ENCODE measurements around the gene TET1.
"Not testable (repeated sequence)": the region's sequence is repeated elsewhere in the genome, so short reads cannot be mapped to it uniquely, and the experiment has no call there.

The TET1 gene

DNA sequence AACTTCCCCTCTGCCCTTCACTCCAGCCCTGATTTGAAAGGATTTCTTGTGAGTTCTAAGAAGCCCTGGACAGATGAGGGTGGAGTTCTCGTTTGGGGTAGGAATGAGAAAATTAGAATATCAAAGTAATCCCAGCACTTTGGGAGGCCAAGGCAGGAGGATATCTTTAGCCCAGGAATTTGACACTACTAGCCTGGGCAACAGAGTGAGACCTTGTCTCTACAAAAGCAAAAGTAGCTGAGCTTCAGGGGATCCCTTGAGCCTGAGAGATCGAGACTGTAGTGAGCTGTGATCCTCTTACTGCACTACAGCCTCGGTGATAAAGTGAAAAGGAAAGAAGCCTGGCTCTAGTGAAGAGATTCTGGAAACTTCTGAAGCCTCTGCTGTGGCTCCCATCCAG lies 76.2 kb downstream of the TET1 start:
- no peak for DNase-seq (ENCODE audit: low spot score)
- Histone ChIP-seq H3K79me1 (ENCODE audit: low read depth, low read length) (no peaks in the 10 kb centered on the region), H2AK5ac (ENCODE audit: low read depth, low read length) (no peak overlapping the region), H3K9me3 (replicated peaks in 1 of 2; ENCODE audit: control insufficient read depth in 2 of 2, insufficient read depth in 1 of 2, low read depth in 1 of 2, low read length in 2 of 2) (no peaks in the 10 kb centered on the region), H3K14ac (ENCODE audit: low read length) (no peak overlapping the region), H3K36me3 (replicated peaks in 1 of 2; ENCODE audit: control insufficient read depth in 2 of 2, insufficient read depth in 2 of 2, low read length in 2 of 2) (peaks cover 0 to 58% of the 10 kb centered on the region in 2 donors), H3K27ac (replicated peaks; ENCODE audit: low read length) (no peak overlapping the region), H3K4me2 (ENCODE audit: insufficient read depth, low read length, poor library complexity, severe bottlenecking) (no peak overlapping the region), H2BK5ac (ENCODE audit: low read length) (no peak overlapping the region), H4K8ac (ENCODE audit: low read depth, low read length) (no peak overlapping the region), H2AFZ (ENCODE audit: low read length) (no peak overlapping the region), H2BK120ac (ENCODE audit: low read depth, low read length) (no peak overlapping the region), H2BK15ac (ENCODE audit: low read length) (no peak overlapping the region), H3K4me3 (ENCODE audit: low read length in 2 of 2) (no peak overlapping the region), H4K91ac (ENCODE audit: low read depth, low read length, poor library complexity) (no peak overlapping the region), H3K9ac (ENCODE audit: low read depth, low read length, poor library complexity) (no peak overlapping the region), H2BK12ac (ENCODE audit: low read length) (no peak overlapping the region), H3K4ac (ENCODE audit: low read length) (no peak overlapping the region), H3K23ac (ENCODE audit: low read depth, low read length, poor library complexity) (no peak overlapping the region), H3K4me1 (ENCODE audit: control insufficient read depth in 2 of 2, insufficient read depth in 1 of 2, low read depth in 1 of 2, low read length in 2 of 2) (no peaks in the 10 kb centered on the region), H3K27me3 (ENCODE audit: control insufficient read depth in 3 of 3, insufficient read depth in 3 of 3, low read depth in 1 of 3, low read length in 3 of 3) (no peaks in the 10 kb centered on the region), H3K18ac (ENCODE audit: low read length) (no peak overlapping the region)
- WGBS, 2 donors (ENCODE audit: extremely low coverage in 2 of 2, insufficient read length in 2 of 2, insufficient replicate concordance in 1 of 2): no CpG with 5 or more reads among the region's 3 CpGs

DNA sequence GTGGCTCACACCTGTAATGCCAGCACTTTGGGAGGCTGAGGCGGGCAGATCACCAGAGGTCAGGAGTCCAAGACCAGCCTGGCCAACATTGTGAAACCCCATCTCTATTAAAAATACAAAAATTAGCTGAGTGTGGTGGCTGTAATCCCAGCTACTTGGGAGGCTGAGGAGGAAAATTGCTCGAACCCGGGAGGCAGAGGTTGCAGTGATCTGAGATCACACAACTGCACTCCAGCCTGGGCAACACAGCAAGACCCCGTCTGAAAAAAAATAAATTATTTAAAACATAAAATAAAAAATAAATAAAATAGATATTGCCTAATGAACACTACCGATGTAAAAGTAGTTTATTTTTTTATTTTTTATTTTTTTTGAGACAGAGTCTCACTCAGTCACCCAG lies 83.4 kb downstream of the TET1 start:
- not testable (repeated sequence) for H4K91ac ChIP-seq (ENCODE audit: low read depth, low read length, poor library complexity); H3K27me3 ChIP-seq (ENCODE audit: control insufficient read depth in 3 of 3, insufficient read depth in 3 of 3, low read depth in 1 of 3, low read length in 3 of 3); H2AFZ ChIP-seq (ENCODE audit: low read length); H3K4me1 ChIP-seq (ENCODE audit: control insufficient read depth in 2 of 2, insufficient read depth in 1 of 2, low read depth in 1 of 2, low read length in 2 of 2); H3K23ac ChIP-seq (ENCODE audit: low read depth, low read length, poor library complexity); H3K4ac ChIP-seq (ENCODE audit: low read length); H3K9ac ChIP-seq (ENCODE audit: low read depth, low read length, poor library complexity); H2BK5ac ChIP-seq (ENCODE audit: low read length); H2BK15ac ChIP-seq (ENCODE audit: low read length); H2BK120ac ChIP-seq (ENCODE audit: low read depth, low read length); H3K14ac ChIP-seq (ENCODE audit: low read length); DNase-seq (ENCODE audit: low spot score); H3K4me2 ChIP-seq (ENCODE audit: insufficient read depth, low read length, poor library complexity, severe bottlenecking); H2AK5ac ChIP-seq (ENCODE audit: low read depth, low read length); H3K27ac ChIP-seq (replicated peaks; ENCODE audit: low read length); H3K79me1 ChIP-seq (ENCODE audit: low read depth, low read length); H3K9me3 ChIP-seq (replicated peaks in 1 of 2; ENCODE audit: control insufficient read depth in 2 of 2, insufficient read depth in 1 of 2, low read depth in 1 of 2, low read length in 2 of 2); H3K4me3 ChIP-seq (ENCODE audit: low read length in 2 of 2); H2BK12ac ChIP-seq (ENCODE audit: low read length); H4K8ac ChIP-seq (ENCODE audit: low read depth, low read length); H3K18ac ChIP-seq (ENCODE audit: low read length)
- H3K36me3 ChIP-seq (replicated peaks in 1 of 2; ENCODE audit: control insufficient read depth in 2 of 2, insufficient read depth in 2 of 2, low read length in 2 of 2): peaks cover 15 to 83% of the 10 kb centered on the region in 2 donors
- whole genome bisulfite sequencing, 2 donors (ENCODE audit: extremely low coverage in 2 of 2, insufficient read length in 2 of 2, insufficient replicate concordance in 1 of 2): no CpG with 5 or more reads among the region's 5 CpGs

DNA sequence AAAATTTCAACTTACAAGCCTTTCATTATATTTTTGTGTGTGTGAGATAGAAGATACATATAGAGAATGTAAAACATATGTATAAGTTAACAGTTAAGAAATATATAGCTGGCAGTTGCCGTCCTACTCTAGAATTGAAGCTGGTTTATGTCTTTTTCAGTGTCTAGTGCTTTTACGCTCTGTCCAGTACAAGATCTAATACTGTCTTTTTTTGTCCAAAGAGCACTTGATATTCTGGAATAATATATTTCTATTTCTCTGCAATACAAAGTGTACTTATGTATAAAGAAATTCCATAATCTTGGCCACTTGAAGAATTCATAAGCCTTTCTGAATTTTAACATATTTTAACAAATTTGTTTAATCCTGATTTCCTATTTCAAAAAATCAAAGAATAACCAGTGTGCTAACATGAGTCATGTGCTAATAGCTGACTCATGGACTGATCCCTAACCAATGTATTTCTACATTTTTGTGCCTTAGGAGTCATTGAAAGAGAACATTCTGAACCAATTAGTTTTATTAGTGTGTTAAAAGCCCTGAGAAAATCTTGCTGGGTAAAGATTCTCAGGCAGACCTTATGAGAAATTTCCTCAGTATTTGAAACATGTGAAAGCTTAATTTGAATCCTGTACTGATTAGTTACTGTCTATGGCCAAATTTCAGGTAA lies 87.7 kb downstream of the TET1 start:
- no peak overlapping the region for H3K9ac ChIP-seq (ENCODE audit: low read depth, low read length, poor library complexity)
- DNase-seq (ENCODE audit: low spot score): no peak
- H3K36me3 ChIP-seq (replicated peaks in 1 of 2; ENCODE audit: control insufficient read depth in 2 of 2, insufficient read depth in 2 of 2, low read length in 2 of 2): peaks cover 19 to 90% of the 10 kb centered on the region in 2 donors
- H3K4me1 ChIP-seq (ENCODE audit: control insufficient read depth in 2 of 2, insufficient read depth in 1 of 2, low read depth in 1 of 2, low read length in 2 of 2): no peaks in the 10 kb centered on the region
- H4K8ac ChIP-seq (ENCODE audit: low read depth, low read length): no peak overlapping the region
- H2AK5ac ChIP-seq (ENCODE audit: low read depth, low read length): no peak overlapping the region
- WGBS, 2 donors (ENCODE audit: extremely low coverage in 2 of 2, insufficient read length in 2 of 2, insufficient replicate concordance in 1 of 2): no CpG with 5 or more reads among the region's 2 CpGs
- peaks cover 0 to 9% of the 10 kb centered on the region in 2 donors for H3K9me3 ChIP-seq (replicated peaks in 1 of 2; ENCODE audit: control insufficient read depth in 2 of 2, insufficient read depth in 1 of 2, low read depth in 1 of 2, low read length in 2 of 2)
- no peaks in the 10 kb centered on the region for H3K27me3 ChIP-seq (ENCODE audit: control insufficient read depth in 3 of 3, insufficient read depth in 3 of 3, low read depth in 1 of 3, low read length in 3 of 3)
- H2BK120ac ChIP-seq (ENCODE audit: low read depth, low read length): no peak overlapping the region
- H2BK15ac ChIP-seq (ENCODE audit: low read length): no peak overlapping the region
- no peak overlapping the region for H3K14ac ChIP-seq (ENCODE audit: low read length)
- no peak overlapping the region for H3K4ac ChIP-seq (ENCODE audit: low read length)
- no peak overlapping the region for H3K23ac ChIP-seq (ENCODE audit: low read depth, low read length, poor library complexity)
- H3K4me2 ChIP-seq (ENCODE audit: insufficient read depth, low read length, poor library complexity, severe bottlenecking): no peak overlapping the region
- H3K27ac ChIP-seq (replicated peaks; ENCODE audit: low read length): no peak overlapping the region
- no peak overlapping the region for H2AFZ ChIP-seq (ENCODE audit: low read length)
- no peaks in the 10 kb centered on the region for H3K79me1 ChIP-seq (ENCODE audit: low read depth, low read length)
- no peak overlapping the region for H3K18ac ChIP-seq (ENCODE audit: low read length)
- no peak overlapping the region for H2BK12ac ChIP-seq (ENCODE audit: low read length)
- H4K91ac ChIP-seq (ENCODE audit: low read depth, low read length, poor library complexity): no peak overlapping the region
- no peak overlapping the region for H2BK5ac ChIP-seq (ENCODE audit: low read length)
- no peak overlapping the region for H3K4me3 ChIP-seq (ENCODE audit: low read length in 2 of 2)

DNA sequence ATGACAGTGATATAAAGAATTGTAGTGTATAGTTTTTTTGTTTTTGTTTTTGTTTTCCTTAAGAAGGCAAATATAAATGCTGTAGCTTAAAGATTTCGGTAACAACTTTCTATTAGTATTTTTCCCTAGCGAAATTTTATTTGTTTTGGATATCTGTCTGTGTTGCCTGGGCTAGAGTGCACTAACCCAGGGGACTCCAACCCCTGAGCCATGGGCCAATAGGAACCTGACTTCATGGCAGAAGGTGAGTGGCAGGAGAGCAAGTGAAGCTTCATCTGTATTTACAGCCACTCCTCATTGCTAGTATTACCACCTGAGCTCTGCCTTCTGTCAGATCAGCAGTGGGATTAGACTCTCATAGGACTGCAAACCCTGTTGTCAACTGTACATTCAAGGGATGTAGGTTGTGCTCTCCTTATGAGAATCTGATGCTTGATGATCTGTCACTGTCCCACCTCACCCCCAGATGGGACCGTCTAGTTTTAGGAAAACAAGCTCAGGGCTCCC lies 95.5 kb downstream of the TET1 start:
- H3K36me3 ChIP-seq (replicated peaks in 1 of 2; ENCODE audit: control insufficient read depth in 2 of 2, insufficient read depth in 2 of 2, low read length in 2 of 2): peaks cover 3 to 89% of the 10 kb centered on the region in 2 donors
- no peak overlapping the region for H3K4me3 ChIP-seq (ENCODE audit: low read length in 2 of 2)
- no peak overlapping the region for H2BK5ac ChIP-seq (ENCODE audit: low read length)
- no peaks in the 10 kb centered on the region for H3K27me3 ChIP-seq (ENCODE audit: control insufficient read depth in 3 of 3, insufficient read depth in 3 of 3, low read depth in 1 of 3, low read length in 3 of 3)
- H3K9ac ChIP-seq (ENCODE audit: low read depth, low read length, poor library complexity): no peak overlapping the region
- H3K14ac ChIP-seq (ENCODE audit: low read length): no peak overlapping the region
- DNase-seq (ENCODE audit: low spot score): no peak
- no peak overlapping the region for H2AK5ac ChIP-seq (ENCODE audit: low read depth, low read length)
- peaks cover 0 to 12% of the 10 kb centered on the region in 2 donors for H3K9me3 ChIP-seq (replicated peaks in 1 of 2; ENCODE audit: control insufficient read depth in 2 of 2, insufficient read depth in 1 of 2, low read depth in 1 of 2, low read length in 2 of 2)
- H3K4me1 ChIP-seq (ENCODE audit: control insufficient read depth in 2 of 2, insufficient read depth in 1 of 2, low read depth in 1 of 2, low read length in 2 of 2): no peaks in the 10 kb centered on the region
- H4K8ac ChIP-seq (ENCODE audit: low read depth, low read length): no peak overlapping the region
- H3K4me2 ChIP-seq (ENCODE audit: insufficient read depth, low read length, poor library complexity, severe bottlenecking): no peak overlapping the region
- no peak overlapping the region for H2AFZ ChIP-seq (ENCODE audit: low read length)
- WGBS, 2 donors (ENCODE audit: extremely low coverage in 2 of 2, insufficient read length in 2 of 2, insufficient replicate concordance in 1 of 2): no CpG with 5 or more reads among the region's 3 CpGs
- no peak overlapping the region for H3K18ac ChIP-seq (ENCODE audit: low read length)
- no peak overlapping the region for H3K27ac ChIP-seq (replicated peaks; ENCODE audit: low read length)
- no peak overlapping the region for H3K23ac ChIP-seq (ENCODE audit: low read depth, low read length, poor library complexity)
- H2BK12ac ChIP-seq (ENCODE audit: low read length): no peak overlapping the region
- H4K91ac ChIP-seq (ENCODE audit: low read depth, low read length, poor library complexity): no peak overlapping the region
- no peak overlapping the region for H3K4ac ChIP-seq (ENCODE audit: low read length)
- no peaks in the 10 kb centered on the region for H3K79me1 ChIP-seq (ENCODE audit: low read depth, low read length)
- H2BK15ac ChIP-seq (ENCODE audit: low read length): no peak overlapping the region
- H2BK120ac ChIP-seq (ENCODE audit: low read depth, low read length): no peak overlapping the region
